GM21576 (cell line): ENCODE measurements around the gene IFITM1.
A peak's percentile ranks its signal among the peaks of the same experiment; 100 is the strongest.
"Not testable (repeated sequence)": the region's sequence is repeated elsewhere in the genome, so short reads cannot be mapped to it uniquely, and the experiment has no call there.

Source experiments
- ATAC-seq: cut with Tn5 transposase; IDR thresholded peaks from one replicate; pipeline ENCODE4 v1.9.1; 2021; ENCODE audit warnings: mild to moderate bottlenecking, moderate library complexity; ENCODE audit not compliant: unreplicated experiment

Gene IFITM1

DNA sequence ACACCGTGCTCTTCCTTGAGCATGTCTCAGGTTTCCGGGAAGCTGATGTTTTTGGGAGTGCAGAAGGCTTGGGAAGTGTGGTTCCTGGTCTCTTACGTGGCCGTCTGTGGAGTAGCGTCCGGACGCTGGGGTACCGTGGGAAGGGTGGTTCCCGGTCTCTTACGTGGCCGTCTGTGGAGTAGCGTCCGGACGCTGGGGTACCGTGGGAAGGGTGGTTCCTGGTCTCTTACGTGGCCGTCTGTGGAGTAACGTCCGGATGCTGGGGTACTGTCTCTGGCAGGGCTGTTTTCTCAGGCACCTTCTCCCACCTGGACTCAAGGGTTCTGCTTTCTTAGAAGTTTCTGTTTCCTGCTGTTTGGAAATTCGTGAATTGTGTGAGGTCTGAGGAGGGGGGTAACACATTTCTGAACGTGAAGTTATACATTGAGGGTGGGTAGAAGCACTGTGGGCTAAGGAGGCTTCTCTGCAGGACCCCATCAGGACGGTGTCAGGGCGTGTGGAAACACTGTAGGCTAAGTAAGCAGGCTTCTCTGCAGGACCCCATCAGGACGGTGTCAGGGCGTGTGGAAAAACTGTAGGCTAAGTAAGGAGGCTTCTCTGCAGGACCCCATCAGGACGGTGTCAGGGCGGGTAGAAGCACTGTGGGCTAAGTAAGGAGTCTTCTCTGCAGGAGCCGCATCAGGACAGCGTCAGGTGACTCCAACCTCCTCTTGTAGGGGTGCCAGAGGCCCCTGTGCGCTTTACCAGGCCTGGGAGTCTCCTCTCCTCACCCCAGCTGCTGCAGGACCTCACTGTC, 12.2 kb downstream of the IFITM1 start:
- no peak for ATAC-seq

DNA sequence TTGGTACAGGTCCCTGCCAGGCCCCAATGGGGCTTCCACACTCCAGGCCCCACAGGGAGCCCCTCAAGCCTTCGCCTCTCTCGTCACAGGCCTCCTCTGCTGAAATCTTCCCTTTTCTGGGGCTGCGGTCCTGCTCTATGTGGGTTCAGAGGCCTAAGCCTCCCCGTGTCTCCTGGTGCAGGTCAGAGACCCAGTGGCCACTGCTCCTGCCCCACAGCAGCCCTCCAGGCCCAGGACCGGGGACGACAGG, 12.7 kb downstream of the IFITM1 start:
- no peak for ATAC-seq

DNA sequence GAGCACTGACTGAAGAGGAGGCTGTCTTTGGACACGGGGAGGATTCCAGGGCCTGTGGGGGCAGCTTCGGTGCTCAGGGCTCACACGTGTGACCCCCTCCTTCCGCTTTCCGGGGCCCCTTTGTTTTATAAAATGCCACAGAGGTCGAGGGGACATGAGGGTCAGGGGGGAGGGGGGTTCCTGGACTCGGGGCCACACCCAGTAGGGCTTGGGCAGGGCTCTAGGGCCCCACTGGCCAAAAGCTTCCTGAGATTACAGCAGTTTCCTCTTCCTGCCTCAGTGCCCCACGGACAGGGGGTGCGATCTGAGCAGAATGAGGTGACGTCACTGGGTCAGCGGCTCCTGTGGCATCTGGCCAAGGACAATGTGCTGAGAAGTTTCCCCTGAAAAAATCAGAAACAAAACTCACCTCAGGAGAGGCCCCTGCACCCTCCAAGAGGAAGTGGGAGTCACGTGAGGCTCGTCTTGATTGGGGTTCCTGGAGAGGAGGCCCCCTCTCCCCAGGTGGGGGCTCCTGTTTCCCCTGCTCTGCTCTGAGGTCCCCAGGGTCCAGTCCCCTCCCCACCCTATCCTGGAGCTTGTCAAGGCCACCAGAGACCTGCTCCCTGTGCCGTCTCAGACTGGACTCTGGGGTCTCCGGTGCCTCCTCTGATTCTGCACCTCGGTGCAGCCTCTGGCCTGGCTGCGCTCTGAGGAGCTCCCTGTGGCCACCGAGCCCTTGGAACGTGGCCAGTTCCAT, 13.2 kb downstream of the IFITM1 start:
- ATAC-seq, result peak; percentile 69

DNA sequence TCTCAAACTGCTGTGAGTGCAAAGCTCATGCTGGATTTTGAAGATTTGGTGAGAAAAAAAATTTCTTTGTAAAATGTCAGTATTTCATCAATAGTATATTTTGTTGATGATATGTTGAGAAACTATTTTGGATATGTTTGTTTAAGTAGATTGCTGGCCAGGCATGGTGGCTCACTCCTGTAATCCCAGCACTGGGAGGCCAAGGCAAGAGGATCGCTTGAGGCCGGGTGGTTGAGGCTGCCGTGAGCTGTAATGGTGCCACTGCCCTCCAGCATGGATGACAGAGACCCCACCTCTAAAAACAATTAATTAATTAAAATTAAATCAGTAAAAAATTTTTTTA, 13.7 kb downstream of the IFITM1 start:
- no peak for ATAC-seq

DNA sequence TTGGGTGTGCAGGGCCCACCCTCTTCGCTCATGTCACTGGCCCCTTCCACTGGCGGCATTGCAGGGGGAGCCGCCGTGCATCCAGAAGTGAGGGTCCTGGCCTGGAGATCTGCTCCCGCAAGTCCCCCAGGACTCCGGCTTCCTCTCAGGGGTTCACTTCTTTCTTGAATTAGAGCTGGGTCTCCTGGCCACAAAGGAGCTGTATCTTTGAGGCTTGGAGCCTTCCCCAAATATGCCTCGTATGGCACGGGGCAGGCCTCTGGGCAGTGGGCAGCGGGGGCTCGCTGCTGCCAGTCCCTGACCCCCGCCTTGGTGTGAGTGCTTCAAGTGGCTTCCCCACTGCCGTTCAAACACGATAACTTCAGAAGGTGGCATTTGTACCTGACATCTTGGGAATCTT, 14.2 kb downstream of the IFITM1 start:
- no peak for ATAC-seq

DNA sequence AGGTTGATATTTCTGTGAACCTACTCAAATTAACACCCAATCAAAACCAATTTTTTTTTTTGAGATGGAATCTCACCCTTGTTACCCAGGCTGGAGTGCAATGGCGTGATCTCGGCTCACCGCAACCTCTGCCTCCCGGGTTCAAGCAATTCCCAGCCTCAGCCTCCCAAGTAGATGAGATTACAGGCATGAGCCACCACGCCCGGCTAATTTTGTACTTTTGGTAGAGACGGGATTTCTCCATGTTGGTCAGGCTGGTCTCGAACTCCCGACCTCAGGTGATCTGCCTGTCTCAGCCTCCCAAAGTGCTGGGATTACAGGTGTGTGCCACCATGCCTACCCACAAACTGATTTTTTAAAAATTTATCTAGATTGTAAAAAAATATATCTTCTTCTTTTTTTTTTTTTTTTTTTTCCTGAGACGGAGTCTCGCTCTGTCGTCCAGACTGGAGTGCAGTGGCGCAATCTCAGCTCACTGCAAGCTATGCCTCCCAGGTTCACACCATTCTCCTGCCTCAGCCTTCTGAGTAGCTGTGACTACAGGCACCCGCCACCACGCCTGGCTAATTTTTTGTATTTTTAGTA, 14.8 kb downstream of the IFITM1 start:
- ATAC-seq, result not testable (repeated sequence)

DNA sequence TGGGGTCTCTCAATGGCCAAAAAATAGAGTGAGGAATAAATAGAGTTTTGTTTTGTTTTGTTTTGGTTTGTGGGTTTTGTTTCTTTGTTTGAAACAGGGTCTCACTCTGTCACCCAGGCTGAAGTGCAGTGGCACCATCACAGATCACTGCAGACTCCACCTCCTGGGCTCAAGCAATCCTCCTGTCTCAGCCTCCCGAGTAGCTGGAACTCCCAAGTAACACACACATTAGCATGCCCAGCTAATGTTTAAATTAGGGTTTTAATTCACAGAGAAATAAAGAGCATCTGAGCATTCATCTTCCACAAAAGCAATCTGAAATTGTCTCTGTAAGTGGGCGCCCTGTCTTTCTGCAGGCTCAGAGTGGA, 16.0 kb downstream of the IFITM1 start:
- no peak for ATAC-seq

DNA sequence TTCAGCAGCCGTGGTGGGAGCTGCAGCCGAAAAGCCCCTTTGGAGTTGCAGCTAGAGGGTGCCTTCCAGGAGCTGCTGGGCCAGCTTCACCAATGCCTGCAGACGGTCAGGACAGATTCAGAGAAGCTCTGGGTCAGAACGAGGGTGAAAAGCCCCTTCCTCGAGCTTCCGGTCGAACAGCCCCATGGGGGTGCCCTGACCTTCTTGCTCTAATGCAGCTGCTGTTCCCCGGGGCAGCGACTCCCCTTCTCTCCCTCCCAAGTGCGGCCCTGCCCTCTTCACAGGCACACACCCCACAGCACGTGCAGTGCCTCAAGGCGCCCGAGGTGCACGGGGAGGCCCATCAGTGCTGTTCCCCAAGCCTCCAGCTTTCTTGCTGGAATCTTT, 16.5 kb downstream of the IFITM1 start:
- no peak for ATAC-seq

DNA sequence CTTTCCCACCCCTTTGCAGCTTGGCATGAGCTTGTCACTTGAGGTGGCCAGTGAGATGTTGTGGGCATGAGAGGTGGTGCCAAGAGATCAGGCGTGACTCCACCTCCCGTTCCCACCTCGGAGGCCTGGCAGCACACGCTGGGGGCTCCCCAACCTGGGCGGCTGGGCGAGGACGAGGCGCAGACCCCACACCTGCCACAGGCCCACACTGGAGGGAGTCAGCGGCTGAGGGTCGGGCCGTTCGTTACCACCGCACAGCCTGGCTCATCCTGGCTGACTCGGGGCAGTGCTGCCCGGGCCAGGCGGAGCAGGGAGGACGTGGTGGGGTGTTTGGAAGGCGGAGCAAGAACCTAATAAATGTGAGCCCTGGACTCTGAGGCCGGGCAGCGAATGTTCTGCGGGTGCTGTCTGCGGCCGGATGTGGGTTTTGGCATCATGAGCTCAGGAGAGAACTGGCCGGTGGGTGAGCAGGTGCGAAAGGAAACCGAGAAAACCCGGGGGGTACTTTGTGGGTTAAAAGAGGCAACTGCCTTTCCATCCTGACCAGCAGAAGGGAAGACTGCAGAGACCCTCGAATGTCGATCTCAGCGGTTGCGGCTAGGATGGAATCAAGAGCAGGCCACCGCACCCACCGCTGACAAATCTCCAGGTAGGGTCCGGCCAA, 17.0 kb downstream of the IFITM1 start:
- no peak for ATAC-seq

DNA sequence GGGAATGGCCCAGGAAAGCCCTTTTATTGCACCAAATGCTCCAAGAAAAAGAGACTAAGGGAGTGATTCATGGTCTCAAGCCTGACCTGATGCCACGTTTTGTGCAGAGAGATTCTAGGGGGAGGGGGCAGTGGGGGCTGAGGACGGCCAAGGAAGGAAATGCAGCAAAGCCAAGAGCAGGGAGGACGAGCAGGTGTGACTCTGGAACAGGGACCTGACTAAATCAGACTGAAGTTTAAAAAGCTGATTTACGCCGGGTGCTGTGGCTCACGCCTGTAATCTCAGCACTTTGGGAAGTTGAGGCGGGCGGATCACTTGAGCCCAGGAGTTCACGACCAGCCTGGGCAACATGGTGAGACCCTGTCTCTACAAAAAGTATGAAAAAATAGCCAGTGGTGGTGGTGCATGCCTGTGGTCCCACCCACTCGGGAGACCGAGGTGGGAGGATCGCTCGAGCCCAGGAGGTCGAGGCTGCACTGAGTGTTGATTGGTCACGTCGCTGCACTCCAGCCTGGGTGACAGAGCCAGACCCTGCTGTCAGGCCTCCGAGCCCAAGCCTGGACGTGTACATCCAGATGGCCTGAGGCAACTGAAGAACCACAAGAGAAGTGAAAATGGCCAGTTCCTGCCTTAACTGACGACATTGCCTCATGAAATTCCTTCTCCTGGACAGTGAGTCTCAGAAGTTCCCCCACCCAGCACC, 17.7 kb downstream of the IFITM1 start:
- no peak for ATAC-seq

DNA sequence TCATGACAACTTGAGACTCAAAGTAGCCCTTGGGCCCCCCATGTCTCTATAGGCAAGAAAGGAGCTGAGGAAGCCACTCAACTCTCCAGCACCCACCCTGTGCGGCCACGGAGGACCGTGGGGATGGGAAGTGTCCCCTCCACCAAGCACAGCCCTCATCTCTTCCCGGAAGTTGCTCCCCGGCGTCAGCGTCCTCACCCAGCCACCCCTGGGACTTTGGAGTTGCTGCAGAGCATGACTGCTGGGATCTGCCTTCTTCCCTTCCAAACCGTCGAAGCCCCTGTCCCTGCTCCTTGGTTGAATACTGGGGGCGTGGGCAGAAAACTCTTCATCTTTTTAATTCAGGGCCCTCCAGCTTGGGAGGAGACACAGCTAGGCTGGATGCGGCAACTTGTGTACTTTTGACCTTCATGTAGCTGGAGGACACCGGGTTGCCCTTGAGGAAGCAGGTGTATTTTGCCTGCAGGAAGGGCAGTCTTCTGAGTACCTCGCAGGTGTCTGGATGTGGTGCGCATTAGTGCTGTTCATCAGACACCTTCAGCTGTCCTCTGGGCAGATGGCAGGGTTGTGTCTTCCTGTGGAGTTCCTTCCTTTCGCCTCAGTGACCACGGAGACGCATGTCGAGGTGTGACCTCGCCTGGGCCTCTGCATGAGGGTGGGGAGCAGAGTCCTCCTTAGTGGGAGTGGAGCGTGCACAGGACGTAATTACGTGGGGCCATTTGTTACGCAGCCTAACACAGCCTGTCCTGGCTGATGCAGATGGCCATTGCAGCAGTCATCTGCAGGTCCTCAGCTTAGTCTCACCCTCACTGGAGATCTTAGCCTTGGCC, 19.0 kb downstream of the IFITM1 start:
- ATAC-seq, result no peak

DNA sequence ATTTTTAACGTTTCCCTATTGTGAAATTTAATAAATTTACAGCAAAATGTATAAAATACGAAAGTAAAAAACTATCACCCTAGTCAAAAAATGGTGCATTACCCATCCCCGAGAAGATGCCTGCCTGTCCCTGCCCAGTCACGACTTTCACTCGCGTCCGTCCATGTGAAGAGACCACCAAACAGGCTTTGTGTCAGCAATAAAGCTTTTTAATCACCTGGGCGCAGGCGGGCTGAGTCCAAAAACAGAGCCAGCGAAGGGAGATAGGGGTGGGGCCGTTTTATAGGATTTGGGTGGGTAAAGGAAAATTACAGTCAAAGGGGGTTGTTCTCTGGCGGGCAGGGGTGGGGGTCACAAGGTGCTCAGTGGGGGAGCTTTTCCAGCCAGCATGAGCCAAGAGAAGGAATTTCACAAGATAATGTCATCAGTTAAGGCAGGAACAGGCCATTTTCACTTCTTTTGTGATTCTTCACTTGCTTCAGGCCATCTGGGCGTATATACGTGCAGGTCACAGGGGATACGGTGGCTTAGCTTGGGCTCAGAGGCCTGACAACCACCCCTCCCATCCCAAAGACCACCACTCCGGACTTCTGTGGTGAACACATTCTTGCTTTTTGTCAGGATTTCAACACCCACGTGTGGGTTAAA, 19.9 kb downstream of the IFITM1 start:
- not testable (repeated sequence) for ATAC-seq

DNA sequence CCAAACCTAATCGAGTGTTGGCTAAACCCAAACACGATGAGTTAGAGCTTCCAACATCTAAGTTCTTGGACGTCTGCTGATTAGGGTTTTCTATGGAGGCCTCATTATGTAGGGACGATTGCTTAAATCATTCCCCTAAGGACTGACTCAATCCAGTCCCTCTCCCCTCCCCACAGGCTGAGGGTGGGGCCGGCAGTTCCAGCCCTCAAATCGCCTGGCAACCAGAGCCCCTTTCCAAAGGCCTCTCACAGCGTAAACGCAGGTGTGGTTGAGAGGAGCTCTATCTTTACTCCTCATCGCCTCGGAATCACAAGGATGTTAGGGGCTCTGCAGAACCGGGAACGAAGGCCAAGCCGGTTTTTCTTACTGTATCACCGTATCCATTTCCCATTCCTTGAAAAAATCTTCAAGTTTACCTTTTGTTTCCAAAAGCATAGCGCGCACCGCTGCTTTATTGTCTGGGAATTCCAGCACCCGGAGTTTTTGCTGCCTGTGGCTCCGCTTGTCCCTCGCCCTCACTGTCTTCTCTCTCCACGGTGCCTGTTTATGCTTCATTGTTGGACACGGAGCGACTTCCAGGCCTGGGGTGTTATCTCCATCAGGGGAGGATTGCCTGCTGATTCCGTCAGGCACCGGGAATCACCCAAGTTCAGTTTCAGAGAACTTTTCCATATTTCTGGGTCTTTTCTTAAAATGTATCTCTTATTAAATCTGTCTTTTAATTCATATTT, 20.6 kb downstream of the IFITM1 start:
- no peak for ATAC-seq

DNA sequence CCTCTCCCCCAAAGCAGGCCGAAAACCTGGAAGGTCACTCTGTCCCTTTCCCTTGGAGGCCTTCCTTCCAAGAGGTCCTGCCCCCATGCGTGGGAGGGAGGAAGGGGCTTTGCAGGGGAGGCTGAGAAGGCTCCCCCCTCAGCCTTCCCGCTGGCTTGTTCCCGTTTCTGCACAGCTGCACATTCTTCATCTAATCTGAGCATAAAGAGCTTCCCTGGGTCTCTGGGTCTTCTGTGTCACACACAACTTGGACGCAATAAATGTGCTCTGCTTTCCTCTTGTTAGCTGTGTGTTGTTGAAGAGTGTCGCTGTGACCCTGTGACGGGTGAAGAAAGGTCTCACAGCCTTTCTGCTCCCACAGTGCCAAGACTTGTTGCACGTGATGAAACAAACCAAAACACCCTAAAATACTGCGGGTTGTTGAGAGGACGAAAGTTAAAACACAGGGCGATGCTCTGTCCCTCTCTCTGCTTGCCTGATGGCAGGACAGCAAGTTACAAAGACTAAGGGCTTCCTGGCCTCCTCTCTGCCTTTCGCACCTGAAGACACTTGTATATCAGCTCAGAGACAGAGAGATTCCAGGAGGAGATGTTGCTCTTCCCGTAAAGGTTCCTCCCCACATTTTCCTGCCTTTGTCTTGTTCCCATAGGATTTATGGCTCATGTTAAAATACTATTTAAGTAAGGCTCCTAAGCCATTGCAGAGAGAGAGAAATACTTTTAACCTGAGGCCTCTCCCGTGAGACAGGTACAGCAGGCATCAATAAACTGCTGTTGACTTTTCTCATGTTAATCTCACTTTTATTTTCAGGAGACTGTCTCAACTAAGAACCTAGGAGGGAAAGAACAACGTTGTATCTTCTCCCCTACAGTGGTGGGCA, 22.2 kb downstream of the IFITM1 start:
- no peak for ATAC-seq

DNA sequence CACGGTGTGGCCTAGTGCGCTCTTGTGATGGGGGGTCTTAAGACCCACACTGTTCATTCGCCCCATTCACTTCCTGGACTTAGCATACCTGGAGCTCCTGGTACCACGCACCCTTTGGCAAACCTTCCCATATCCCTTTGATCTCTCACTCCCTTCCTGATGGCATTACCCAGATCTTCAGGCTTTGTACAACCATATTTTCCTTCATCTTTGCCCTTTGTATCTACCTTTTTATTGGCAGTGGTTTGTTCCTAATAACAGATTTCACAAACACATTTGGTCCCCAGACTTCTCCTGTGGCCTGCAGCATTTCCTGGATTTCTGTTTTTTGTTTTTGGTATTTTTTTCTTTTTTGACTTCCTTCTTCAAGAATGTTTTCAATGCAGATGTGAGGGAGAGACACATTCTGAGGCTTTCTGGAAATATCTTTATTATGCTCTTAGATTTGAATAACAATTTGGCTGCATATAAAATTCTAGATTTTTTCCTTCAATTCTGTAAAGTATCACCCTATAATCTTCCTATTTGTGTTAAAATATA, 22.9 kb downstream of the IFITM1 start:
- ATAC-seq, result no peak

DNA sequence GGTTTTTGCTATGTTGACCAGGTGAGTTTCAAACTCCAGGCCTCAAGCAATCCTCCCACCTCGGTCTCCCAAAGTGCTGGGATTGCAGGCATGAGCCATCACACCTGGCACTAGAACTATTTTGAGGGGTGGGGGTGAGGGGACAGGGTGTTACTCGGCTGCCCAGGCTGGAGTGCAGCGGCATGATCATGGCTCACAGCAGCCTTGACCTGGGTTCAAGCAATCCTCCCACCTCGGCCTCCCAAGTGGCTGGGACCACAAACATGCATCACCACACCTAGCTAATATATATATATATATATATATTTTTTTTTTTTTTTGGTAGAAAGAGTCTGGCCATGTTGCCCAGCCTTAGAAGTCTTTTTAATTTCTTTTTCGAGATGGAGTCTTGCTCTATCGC, 23.9 kb downstream of the IFITM1 start:
- ATAC-seq, result no peak

DNA sequence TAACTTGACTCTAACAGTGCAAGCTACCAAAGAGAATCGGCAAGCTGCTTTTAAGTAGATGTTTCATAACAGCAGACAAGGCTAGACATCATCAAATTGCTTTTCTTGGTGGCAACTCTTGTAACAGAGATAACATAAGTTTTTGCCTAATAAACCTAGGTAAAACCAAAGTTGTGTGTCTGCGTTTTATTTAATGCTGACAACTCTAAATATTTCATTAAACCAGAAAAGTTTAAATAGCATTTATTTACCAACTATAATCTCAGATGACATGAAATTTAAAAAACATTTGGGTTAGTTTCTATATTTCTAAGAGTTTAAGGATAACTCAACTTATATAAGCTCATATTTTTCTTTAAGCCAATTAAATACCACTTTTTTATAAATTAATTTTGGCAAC, 26.1 kb downstream of the IFITM1 start:
- no peak for ATAC-seq
